ENCODE results near the gene KDM3B. TPM values are rescaled to one million over a fixed set of nuclear protein-coding genes. Genes with fewer than 3 reads are reported as not detected.

Gene KDM3B
- total RNA-seq, 2 donors from 2014 or later = 61.2 to 85.1 TPM

DNA sequence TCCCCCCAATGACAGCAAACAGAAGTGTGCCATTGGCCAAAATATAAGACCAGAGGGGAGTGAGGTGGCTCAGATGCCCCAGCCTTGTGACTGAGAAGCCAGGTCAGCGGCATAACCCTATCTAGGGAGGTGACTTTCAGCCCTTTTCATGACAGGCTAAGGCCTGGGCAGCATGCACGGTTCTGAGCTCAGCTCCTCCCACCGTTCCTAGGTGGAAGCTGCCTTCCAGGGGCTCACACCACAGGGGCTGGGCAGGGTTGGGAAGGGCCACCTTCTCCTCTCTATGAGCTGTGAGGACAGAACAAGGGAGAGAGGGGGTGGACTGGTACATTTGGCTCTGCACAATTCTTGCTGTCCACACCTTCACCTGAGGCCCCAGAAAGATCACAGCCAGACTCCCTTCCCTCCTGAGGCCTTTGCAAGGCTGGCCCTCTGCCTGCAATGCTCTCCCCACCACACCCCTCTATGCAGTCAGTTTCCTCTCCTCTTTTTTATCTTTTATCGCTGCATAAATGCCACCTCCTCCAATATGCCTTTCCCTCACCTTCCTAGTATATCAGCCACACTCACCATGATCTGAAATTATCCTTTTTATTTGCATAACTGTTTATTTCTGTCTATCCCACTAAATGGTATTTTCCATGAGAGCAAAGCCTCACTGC lies 107.7 kb downstream of the KDM3B start:
- H3K36me3 ChIP-seq = no peaks in the 10 kb centered on the region
- intact Hi-C loops (cut with DNase I) = no loop called here
- H3K9me3 ChIP-seq = no peaks in the 10 kb centered on the region
- no peak overlapping the region for H3K4me3 ChIP-seq
- WGBS = 61% methylated on average over 4 of the region's 4 CpGs
- H3K27ac ChIP-seq = no peak overlapping the region
- H3K27me3 ChIP-seq (replicated peaks; ENCODE audit: insufficient read depth) = no peaks in the 10 kb centered on the region
- DNase-seq (ENCODE audit: low spot score) = no peak
- TF ChIP-seq CTCF (IDR thresholded peaks at IDR 0.05) = no peak
- TF ChIP-seq POLR2AphosphoS5 (IDR thresholded peaks at IDR 0.05) = no peak
- no peak for TF ChIP-seq POLR2A (IDR thresholded peaks at IDR 0.05)
- peaks cover 3% of the 10 kb centered on the region for H3K4me1 ChIP-seq (replicated peaks)

DNA sequence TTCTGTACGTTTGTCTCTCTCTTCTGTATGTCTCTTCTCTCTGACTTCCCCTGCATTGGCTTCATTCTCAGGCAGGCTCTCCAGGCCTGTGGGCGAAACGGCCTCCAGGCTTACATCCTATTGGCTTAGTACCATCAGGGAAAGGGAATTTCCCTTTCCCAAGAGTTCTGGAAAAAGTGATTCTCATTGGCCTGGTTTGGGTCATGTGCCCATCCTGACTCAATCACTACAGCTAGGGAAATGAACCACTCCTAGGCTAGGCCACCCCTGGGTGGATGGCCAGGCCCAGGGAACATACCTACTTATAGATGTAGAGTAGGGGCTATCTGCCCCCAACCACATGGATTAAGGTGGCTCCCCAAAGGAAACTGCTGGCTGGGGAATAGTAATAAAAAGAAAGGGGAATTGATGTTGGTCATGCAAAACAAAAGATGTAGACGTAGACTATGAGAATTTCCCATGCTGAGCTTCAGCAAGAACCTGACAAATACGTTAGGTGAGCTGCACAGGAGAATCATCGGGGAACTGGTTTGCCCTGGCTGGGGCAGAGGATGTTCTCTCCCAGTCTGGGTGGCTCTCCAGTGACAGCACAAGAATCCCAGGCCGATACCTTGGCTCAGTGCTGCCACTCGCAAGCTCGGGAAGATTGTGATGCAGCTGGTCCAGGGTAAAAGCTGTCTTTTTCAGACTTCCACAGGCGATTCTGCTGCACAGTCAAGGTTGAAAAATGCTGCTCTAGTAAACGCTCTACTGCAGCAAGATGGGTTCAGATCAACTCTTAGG lies 109.0 kb downstream of the KDM3B start:
- DNase-seq (ENCODE audit: low spot score) = no peak
- no peak for TF ChIP-seq POLR2AphosphoS5 (IDR thresholded peaks at IDR 0.05)
- Histone ChIP-seq H3K27ac (no peak overlapping the region), H3K9me3 (no peaks in the 10 kb centered on the region), H3K27me3 (replicated peaks; ENCODE audit: insufficient read depth) (no peaks in the 10 kb centered on the region), H3K4me3 (no peak overlapping the region), H3K4me1 (replicated peaks) (peaks cover 3% of the 10 kb centered on the region), H3K36me3 (no peaks in the 10 kb centered on the region)
- WGBS = 68% methylated on average over 11 of the region's 11 CpGs
- intact Hi-C loops (cut with DNase I) = no loop called here

GRCh38 chr5:138463419-138464007 lies 111.0 kb downstream of the KDM3B start:
- peak overlapping the region; percentile 99 for H3K27ac ChIP-seq
- no peaks in the 10 kb centered on the region for H3K9me3 ChIP-seq
- no peaks in the 10 kb centered on the region for H3K36me3 ChIP-seq
- intact Hi-C loops (cut with DNase I) = loop anchor here (1.0 kb wide), 2 partner anchors 40 to 80 kb away; partner anchors contain the start of gene ETF1
- no peak for DNase-seq (ENCODE audit: low spot score)
- WGBS = 9% methylated on average over 21 of the region's 21 CpGs
- H3K4me1 ChIP-seq (replicated peaks) = peaks cover 3% of the 10 kb centered on the region
- H3K27me3 ChIP-seq (replicated peaks; ENCODE audit: insufficient read depth) = no peaks in the 10 kb centered on the region
- peak overlapping the region; percentile 69 to 97 for H3K4me3 ChIP-seq
- no peak for TF ChIP-seq CTCF (IDR thresholded peaks at IDR 0.05)
- TF ChIP-seq POLR2AphosphoS5 (IDR thresholded peaks at IDR 0.05) = no peak
- TF ChIP-seq POLR2A (IDR thresholded peaks at IDR 0.05) = no peak

DNA sequence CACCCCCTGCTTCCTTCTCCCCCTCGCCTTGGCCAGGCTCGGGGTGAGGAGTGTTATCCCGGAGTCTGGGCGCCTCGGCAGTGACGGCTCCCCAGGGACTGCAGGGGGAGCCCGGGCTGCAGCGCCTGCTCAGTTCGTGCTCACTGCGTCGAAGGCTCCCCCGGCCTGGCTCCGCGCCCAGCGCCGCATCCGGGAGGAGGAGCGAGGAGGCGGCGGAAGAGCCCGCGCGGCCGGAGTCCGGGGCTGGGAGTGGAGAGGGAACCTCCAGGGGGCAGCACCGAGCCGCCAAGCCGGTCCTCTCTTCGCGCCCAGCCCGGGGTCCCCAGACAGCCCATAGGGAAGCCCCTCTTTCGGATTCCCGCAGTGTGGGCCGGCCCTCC lies 111.5 kb downstream of the KDM3B start:
- Histone ChIP-seq H3K9me3 (no peaks in the 10 kb centered on the region), H3K4me1 (replicated peaks) (peaks cover 3% of the 10 kb centered on the region), H3K4me3 (peak overlapping the region; percentile 69 to 97), H3K27me3 (replicated peaks; ENCODE audit: insufficient read depth) (no peaks in the 10 kb centered on the region), H3K36me3 (no peaks in the 10 kb centered on the region), H3K27ac (peak overlapping the region; percentile 99)
- TF ChIP-seq CTCF (IDR thresholded peaks at IDR 0.05) (peak; percentile 76 to 98 (median 98)), POLR2AphosphoS5 (IDR thresholded peaks at IDR 0.05) (peak; percentile 94), POLR2A (IDR thresholded peaks at IDR 0.05) (peak; percentile 72)
- intact Hi-C loops (cut with DNase I) = loop anchor here (1.0 kb wide), 1 partner anchor 79 kb away; the partner anchor contains the start of gene ETF1
- 0% methylated on average over 14 of the region's 34 CpGs for WGBS
- DNase-seq (ENCODE audit: low spot score) = peak; percentile 94

All from prostate gland (tissue), 2 donors.